ENCODE data around the gene VSNL1.

DNA sequence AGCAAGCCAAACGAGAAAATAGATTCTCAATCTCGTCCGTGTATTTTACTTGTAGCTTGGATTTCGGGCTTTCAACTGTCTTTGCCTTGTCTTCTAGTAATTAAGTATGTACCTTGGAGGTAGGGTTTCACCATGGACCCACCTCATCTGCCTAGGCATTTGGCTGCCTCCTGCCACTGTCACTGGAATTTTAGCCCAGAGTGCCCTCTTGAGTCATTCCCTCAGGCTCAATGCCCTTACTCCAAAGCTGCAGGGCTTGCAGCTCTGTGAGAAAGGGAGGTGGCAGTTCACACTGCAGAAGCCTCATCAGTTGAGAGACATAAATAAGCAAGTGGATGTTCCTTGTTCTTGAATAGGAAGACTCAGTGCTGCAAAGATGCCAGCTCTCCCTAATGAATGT lies 89.6 kb downstream of the VSNL1 start:
- TF ChIP-seq, protein P1, sequence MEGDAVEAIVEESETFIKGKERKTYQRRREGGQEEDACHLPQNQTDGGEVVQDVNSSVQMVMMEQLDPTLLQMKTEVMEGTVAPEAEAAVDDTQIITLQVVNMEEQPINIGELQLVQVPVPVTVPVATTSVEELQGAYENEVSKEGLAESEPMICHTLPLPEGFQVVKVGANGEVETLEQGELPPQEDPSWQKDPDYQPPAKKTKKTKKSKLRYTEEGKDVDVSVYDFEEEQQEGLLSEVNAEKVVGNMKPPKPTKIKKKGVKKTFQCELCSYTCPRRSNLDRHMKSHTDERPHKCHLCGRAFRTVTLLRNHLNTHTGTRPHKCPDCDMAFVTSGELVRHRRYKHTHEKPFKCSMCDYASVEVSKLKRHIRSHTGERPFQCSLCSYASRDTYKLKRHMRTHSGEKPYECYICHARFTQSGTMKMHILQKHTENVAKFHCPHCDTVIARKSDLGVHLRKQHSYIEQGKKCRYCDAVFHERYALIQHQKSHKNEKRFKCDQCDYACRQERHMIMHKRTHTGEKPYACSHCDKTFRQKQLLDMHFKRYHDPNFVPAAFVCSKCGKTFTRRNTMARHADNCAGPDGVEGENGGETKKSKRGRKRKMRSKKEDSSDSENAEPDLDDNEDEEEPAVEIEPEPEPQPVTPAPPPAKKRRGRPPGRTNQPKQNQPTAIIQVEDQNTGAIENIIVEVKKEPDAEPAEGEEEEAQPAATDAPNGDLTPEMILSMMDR (conservative IDR thresholded peaks at IDR 0.05 in 1 of 2, IDR thresholded peaks at IDR 0.05 in 1 of 2; ENCODE audit: extremely low read depth in 1 of 2, insufficient read depth in 1 of 2, low read depth in 1 of 2, low read length in 2 of 2) = no peak
- TF ChIP-seq EZH2 (IDR thresholded peaks at IDR 0.05; ENCODE audit: borderline replicate concordance, low read length) = no peak
